Measurements from ENCODE around the gene KIAA1958.

DNA sequence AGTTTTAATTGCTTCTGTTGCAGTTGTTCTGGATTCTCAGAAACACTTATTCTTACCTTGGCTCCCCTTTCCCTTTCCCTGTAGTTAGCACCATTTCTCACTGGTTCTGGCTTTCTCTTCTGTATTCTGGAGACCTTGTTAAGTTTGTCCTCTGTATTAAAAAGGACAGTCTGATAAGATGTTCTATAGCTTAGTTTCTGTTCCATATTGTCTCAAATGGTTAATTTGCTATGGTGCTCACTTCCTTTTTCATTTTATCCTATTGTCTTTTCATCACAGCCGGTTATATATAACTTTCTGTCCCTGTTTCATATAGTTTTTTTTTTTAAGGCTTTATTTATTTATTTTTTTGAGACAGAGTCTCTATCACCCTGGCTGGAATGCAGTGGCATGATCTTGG lies 41.4 kb upstream of the KIAA1958 start:
- TF ChIP-seq, protein P1, sequence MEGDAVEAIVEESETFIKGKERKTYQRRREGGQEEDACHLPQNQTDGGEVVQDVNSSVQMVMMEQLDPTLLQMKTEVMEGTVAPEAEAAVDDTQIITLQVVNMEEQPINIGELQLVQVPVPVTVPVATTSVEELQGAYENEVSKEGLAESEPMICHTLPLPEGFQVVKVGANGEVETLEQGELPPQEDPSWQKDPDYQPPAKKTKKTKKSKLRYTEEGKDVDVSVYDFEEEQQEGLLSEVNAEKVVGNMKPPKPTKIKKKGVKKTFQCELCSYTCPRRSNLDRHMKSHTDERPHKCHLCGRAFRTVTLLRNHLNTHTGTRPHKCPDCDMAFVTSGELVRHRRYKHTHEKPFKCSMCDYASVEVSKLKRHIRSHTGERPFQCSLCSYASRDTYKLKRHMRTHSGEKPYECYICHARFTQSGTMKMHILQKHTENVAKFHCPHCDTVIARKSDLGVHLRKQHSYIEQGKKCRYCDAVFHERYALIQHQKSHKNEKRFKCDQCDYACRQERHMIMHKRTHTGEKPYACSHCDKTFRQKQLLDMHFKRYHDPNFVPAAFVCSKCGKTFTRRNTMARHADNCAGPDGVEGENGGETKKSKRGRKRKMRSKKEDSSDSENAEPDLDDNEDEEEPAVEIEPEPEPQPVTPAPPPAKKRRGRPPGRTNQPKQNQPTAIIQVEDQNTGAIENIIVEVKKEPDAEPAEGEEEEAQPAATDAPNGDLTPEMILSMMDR (IDR thresholded peaks at IDR 0.05): no peak
- TF ChIP-seq POLR2A (IDR thresholded peaks at IDR 0.05): no peak
